H9 (cell line): ENCODE measurements around the gene PXDC1. TPM values are rescaled to one million over a fixed set of nuclear protein-coding genes. Genes with fewer than 3 reads are reported as not detected.

Experiments used
- DNase-seq: peaks from one replicate; pipeline ENCODE4 v3.0.0-alpha.2; 2017
- H2AFZ ChIP-seq: one replicate; pipeline ENCODE4 v1.6.1; 2013; ENCODE audit warnings: mild to moderate bottlenecking, low read length, control low read depth, moderate library complexity
- H2AK5ac ChIP-seq: 2 replicates; pipeline ENCODE4 v1.6.1; 2013; ENCODE audit warnings: low read length, control low read depth, mixed read lengths; ENCODE audit not compliant: insufficient read length
- H2BK120ac ChIP-seq: one replicate; pipeline ENCODE4 v1.6.1; 2013; ENCODE audit warnings: low read depth, mild to moderate bottlenecking, low read length, control low read depth, inconsistent platforms; ENCODE audit not compliant: poor library complexity, severe bottlenecking
- H2BK12ac ChIP-seq: 2 replicates; pipeline ENCODE4 v1.6.1; 2013; ENCODE audit warnings: low read length, control low read depth, mixed read lengths, low read depth; ENCODE audit not compliant: insufficient read length
- H2BK15ac ChIP-seq: 2 replicates; pipeline ENCODE4 v1.6.1; 2013; ENCODE audit warnings: low read depth, low read length, control low read depth
- H2BK20ac ChIP-seq: one replicate; pipeline ENCODE4 v1.6.1; 2013; ENCODE audit warnings: low read depth, mild to moderate bottlenecking, low read length, control low read depth, inconsistent platforms; ENCODE audit not compliant: poor library complexity, severe bottlenecking
- H2BK5ac ChIP-seq: 2 replicates; pipeline ENCODE4 v1.6.1; 2013; ENCODE audit warnings: low read length, control low read depth, mixed read lengths; ENCODE audit not compliant: insufficient read length
- H3K14ac ChIP-seq: 2 replicates; pipeline ENCODE4 v1.6.1; 2013; ENCODE audit warnings: low read length, control low read depth; ENCODE audit not compliant: insufficient read depth
- H3K18ac ChIP-seq: 2 replicates; pipeline ENCODE4 v1.6.1; 2013; ENCODE audit warnings: low read depth, mild to moderate bottlenecking, mixed read lengths, low read length, control low read depth; ENCODE audit not compliant: insufficient read length
- H3K23ac ChIP-seq: 2 replicates; pipeline ENCODE4 v1.6.1; 2013; ENCODE audit warnings: low read length, control low read depth, mixed read lengths, low read depth; ENCODE audit not compliant: insufficient read length
- H3K23me2 ChIP-seq: 2 replicates; pipeline ENCODE4 v1.6.1; 2013; ENCODE audit warnings: low read depth, mild to moderate bottlenecking, mixed read lengths, low read length, control low read depth; ENCODE audit not compliant: insufficient read length, poor library complexity, severe bottlenecking
- H3K27ac ChIP-seq: 2 replicates; pipeline ENCODE4 v1.5.1; 2013; ENCODE audit warnings: low read length, control low read depth, mixed read lengths, low read depth; ENCODE audit not compliant: insufficient read length
- H3K27me3 ChIP-seq: 2 replicates; pipeline ENCODE4 v1.6.1; 2013; ENCODE audit warnings: low read length, control low read depth, inconsistent platforms; ENCODE audit not compliant: insufficient read depth
- H3K4ac ChIP-seq: 2 replicates; pipeline ENCODE4 v1.6.1; 2013; ENCODE audit warnings: low read depth, mild to moderate bottlenecking, control low read depth, inconsistent platforms, low read length, moderate library complexity
- H3K4me1 ChIP-seq: 2 replicates; pipeline ENCODE4 v1.6.1; 2013; ENCODE audit warnings: low read length, control low read depth, inconsistent platforms; ENCODE audit not compliant: insufficient read depth
- H3K4me2 ChIP-seq: 2 replicates; pipeline ENCODE4 v1.6.1; 2013; ENCODE audit warnings: low read length, control low read depth, mixed read lengths; ENCODE audit not compliant: insufficient read length, insufficient read depth
- H3K56ac ChIP-seq: 2 replicates; pipeline ENCODE4 v1.6.1; 2013; ENCODE audit warnings: low read depth, mild to moderate bottlenecking, mixed read lengths, low read length, control low read depth; ENCODE audit not compliant: insufficient read length
- H3K79me1 ChIP-seq: 2 replicates; pipeline ENCODE4 v1.6.1; 2013; ENCODE audit warnings: low read depth, mild to moderate bottlenecking, moderate library complexity, low read length, control low read depth, inconsistent platforms; ENCODE audit not compliant: insufficient read depth, poor library complexity, severe bottlenecking
- H3K79me2 ChIP-seq: 2 replicates; pipeline ENCODE4 v1.6.1; 2013; ENCODE audit warnings: low read length, control low read depth, inconsistent platforms; ENCODE audit not compliant: insufficient read depth
- H3K9ac ChIP-seq: 2 replicates; pipeline ENCODE4 v1.6.1; 2013; ENCODE audit warnings: low read length, control low read depth, mixed read lengths; ENCODE audit not compliant: insufficient read length; ENCODE audit errors: extremely low read depth
- H3K9me3 ChIP-seq: one replicate; pipeline ENCODE4 v1.6.1; 2013; ENCODE audit warnings: low read depth, low read length, inconsistent platforms; ENCODE audit not compliant: control insufficient read depth
- H3T11ph ChIP-seq: one replicate; pipeline ENCODE4 v1.6.1; 2013; ENCODE audit warnings: mild to moderate bottlenecking, low read length, control low read depth, inconsistent platforms
- H4K20me1 ChIP-seq: one replicate; pipeline ENCODE4 v1.6.1; 2013; ENCODE audit not compliant: control insufficient read depth, insufficient read length, insufficient read depth
- H4K5ac ChIP-seq: 2 replicates; pipeline ENCODE4 v1.6.1; 2013; ENCODE audit warnings: low read depth, mild to moderate bottlenecking, mixed read lengths, low read length, control low read depth; ENCODE audit not compliant: insufficient read length
- H4K8ac ChIP-seq: replicated peaks from 2 replicates; pipeline ENCODE4 v1.6.1; 2013; ENCODE audit warnings: low read length, control low read depth, mixed read lengths, low read depth; ENCODE audit not compliant: insufficient read length
- H4K91ac ChIP-seq: 2 replicates; pipeline ENCODE4 v1.6.1; 2013; ENCODE audit warnings: low read depth, mild to moderate bottlenecking, moderate library complexity, mixed read lengths, low read length, control low read depth; ENCODE audit not compliant: insufficient read length
- H3K27ac Mint-ChIP-seq, 3 experiments: 2 replicates in 2 of 3; 3 replicates in 1 of 3; pipeline ENCODE4 v1.8.0; 2020 to 2021; ENCODE audit warnings: mixed read lengths in 3 of 3, mild to moderate bottlenecking in 1 of 3, moderate library complexity in 1 of 3
- H3K27me3 Mint-ChIP-seq: 2 replicates; pipeline ENCODE4 v1.8.0; 2021; ENCODE audit warnings: low read depth, mild to moderate bottlenecking, moderate library complexity, mixed read lengths
- H3K36me3 Mint-ChIP-seq, 3 experiments: 2 replicates in 2 of 3; 3 replicates in 1 of 3; pipeline ENCODE4 v1.8.0; 2020 to 2021; ENCODE audit warnings: low read depth in 3 of 3, mixed read lengths in 3 of 3; ENCODE audit not compliant: insufficient read depth in 1 of 3
- H3K4me1 Mint-ChIP-seq, 2 experiments: 2 replicates each; pipeline ENCODE4 v1.8.0; 2020; ENCODE audit warnings: mixed read lengths in 2 of 2
- H3K4me3 Mint-ChIP-seq, 2 experiments: 2 replicates in 1 of 2; 3 replicates in 1 of 2; pipeline ENCODE4 v1.8.0; 2020 to 2021; ENCODE audit warnings: mild to moderate bottlenecking in 2 of 2, mixed read lengths in 2 of 2, moderate library complexity in 1 of 2
- H3K9me3 Mint-ChIP-seq, 2 experiments: 2 replicates in 1 of 2; 3 replicates in 1 of 2; pipeline ENCODE4 v1.8.0; 2020; ENCODE audit warnings: mild to moderate bottlenecking in 2 of 2, mixed read lengths in 2 of 2, moderate library complexity in 1 of 2
- CTCF ChIP-seq: fragments of 200-600 bp; sonication (generic); conservative IDR thresholded peaks from 3 replicates; pipeline ENCODE4 v1.8.0; 2021; ENCODE audit warnings: antibody characterized with exemption, mild to moderate bottlenecking
- WGBS: extraction: QIAGEN DNeasy Blood & Tissue Kit; methylation state at CpG from one replicate; pipeline ENCODE4 v1.1.7; 2013; ENCODE audit warnings: missing lambda C conversion rate, low lambda C conversion rate, mixed read lengths; ENCODE audit not compliant: insufficient read length; ENCODE audit errors: extremely low coverage; 5-methylcytosine and 5-hydroxymethylcytosine counted together
- total RNA-seq: library from RNA; stranded (reverse); gene quantifications from 2 replicates; pipeline ENCODE4 v1.2.1, GENCODE V29; 2021

Gene PXDC1
- total RNA-seq, 1 experiment from 2014 or later, result 3.1 TPM

GRCh38 chr6:3756546-3756945, 5.0 kb upstream of the PXDC1 start:
- Histone ChIP-seq H2BK20ac (no peak overlapping the region), H3K9ac (no peak overlapping the region), H3K18ac (peak overlapping the region; percentile 53), H3K4ac (no peak overlapping the region), H4K5ac (no peak overlapping the region), H3K27ac (no peak overlapping the region), H4K8ac (no peak overlapping the region), H3K23ac (no peak overlapping the region), H3K9me3 (no peaks in the 10 kb centered on the region), H3K14ac (no peak overlapping the region), H3T11ph (no peak overlapping the region), H2BK15ac (no peak overlapping the region), H3K4me1 (peaks cover 5% of the 10 kb centered on the region; the same call in 1 of the 2 replicates), H3K79me1 (no peaks in the 10 kb centered on the region), H3K23me2 (peaks cover 3% of the 10 kb centered on the region), H2BK120ac (no peak overlapping the region), H3K79me2 (no peaks in the 10 kb centered on the region), H4K20me1 (no peaks in the 10 kb centered on the region), H3K56ac (no peak overlapping the region), H4K91ac (no peak overlapping the region), H2BK12ac (no peak overlapping the region), H2BK5ac (no peak overlapping the region), H2AFZ (no peak overlapping the region), H3K27me3 (peaks cover 10% of the 10 kb centered on the region; the same call in 1 of the 2 replicates), H3K4me2 (peak overlapping the region; percentile 13), H2AK5ac (no peak overlapping the region)
- no peaks in the 10 kb centered on the region for H3K9me3 Mint-ChIP-seq
- H3K4me1 Mint-ChIP-seq, result peaks cover 32 to 44% of the 10 kb centered on the region in 2 experiments
- WGBS, result no CpG with 5 or more reads among the region's 3 CpGs
- no peak for DNase-seq
- no peaks in the 10 kb centered on the region for H3K36me3 Mint-ChIP-seq
- peaks cover 34% of the 10 kb centered on the region for H3K27me3 Mint-ChIP-seq
- peak overlapping the region; percentile 82 to 98 (median 84) for H3K27ac Mint-ChIP-seq
- TF ChIP-seq CTCF, result no peak
- peak overlapping the region; percentile 38 to 40 for H3K4me3 Mint-ChIP-seq
